NCI-H1436 (cell line): ENCODE results near the gene COL5A1.

Source experiments
- DNase-seq: peaks from one replicate; lab custom pipeline; 2025; lab: John Stamatoyannopoulos, UW

The COL5A1 gene

DNA sequence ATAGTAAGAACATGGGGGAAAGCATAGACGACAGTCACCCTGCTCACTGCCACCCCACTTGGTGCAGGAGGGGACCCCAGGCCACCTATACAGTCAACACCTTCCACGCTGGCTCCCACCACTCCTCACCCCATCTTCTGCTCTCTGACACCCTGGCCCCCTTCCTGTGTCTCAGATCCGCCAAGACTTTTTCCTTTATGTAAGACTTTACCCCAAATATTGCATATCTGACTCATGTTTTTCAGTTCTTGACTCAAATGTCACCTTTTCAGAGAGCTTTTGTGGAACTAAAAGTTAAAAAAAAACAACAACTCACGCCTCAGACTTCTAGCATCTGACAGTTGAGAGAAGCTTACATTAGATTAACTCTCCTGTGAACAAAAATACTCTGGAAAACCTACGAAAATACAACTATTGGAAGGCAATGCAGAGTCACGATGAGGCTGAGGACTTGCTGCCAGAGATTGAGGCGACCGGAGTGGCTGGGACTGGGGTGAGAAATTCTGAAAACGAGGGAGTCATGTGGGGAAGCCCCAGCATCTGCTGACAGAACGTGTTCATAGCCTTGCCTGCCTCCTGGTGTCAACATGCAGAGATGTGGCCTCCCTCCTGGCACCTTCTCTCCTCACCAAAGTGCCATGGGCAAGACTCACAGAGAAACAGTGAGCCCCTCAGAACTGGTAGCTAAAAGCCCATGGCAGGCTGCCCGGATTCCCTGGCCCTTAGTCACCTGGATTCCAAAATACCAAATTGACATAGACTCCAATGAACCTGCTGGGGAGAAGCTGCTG lies 216.6 kb downstream of the COL5A1 start:
- DNase-seq, result no peak

DNA sequence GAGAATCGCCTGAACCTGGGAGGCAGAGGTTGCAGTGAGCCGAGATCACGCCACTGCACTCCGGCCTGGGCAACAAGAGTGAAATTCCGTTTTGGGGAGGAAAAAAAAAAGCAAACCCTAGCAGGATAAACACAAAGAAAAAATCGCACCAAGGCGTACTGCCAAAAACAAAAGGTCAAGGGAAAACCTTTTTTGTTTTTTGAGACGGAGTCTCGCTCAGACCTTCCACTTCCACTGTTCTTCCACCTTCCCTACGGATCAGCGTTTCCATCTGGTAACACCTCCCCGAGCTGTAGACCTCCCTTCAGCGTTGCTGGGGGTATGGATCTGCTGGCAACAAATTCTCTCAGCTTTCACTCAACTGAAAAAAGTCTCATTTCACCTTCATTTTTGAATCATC lies 218.9 kb downstream of the COL5A1 start:
- DNase-seq, result no peak

DNA sequence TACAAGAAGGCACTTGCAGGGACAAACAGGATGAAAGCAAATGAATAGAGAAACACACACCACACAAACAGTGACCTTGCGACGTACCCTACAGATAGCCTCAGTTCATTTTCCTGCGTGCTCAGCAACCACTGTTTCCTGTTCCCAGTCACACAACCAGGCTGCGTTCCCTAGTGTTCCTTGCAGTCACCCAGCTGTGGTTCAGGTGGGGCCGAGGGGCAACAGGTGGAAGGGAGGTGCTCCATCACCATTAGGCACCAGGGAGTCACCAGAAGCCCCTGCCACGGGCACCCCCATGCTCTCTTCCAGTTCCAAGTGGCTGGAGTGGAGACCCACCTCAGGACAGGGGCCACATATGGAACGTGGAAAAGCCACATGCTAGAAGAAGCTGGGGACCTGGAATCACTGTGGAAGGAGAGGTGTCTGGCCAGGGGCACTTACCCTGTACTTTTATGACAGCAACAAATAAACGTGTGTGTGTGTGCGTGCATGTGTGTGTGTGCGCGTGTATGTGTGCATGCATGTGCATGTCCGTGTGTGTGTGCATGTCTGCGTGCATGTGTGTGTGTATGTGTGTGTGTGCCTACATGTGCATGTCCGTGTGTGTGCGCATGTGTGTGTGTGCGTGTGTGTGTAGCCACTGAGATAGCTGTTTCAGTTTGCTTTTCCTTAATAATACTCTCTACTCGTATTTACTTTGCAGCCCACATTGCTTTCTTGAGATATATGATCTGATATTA lies 220.2 kb downstream of the COL5A1 start:
- DNase-seq, result no peak

DNA sequence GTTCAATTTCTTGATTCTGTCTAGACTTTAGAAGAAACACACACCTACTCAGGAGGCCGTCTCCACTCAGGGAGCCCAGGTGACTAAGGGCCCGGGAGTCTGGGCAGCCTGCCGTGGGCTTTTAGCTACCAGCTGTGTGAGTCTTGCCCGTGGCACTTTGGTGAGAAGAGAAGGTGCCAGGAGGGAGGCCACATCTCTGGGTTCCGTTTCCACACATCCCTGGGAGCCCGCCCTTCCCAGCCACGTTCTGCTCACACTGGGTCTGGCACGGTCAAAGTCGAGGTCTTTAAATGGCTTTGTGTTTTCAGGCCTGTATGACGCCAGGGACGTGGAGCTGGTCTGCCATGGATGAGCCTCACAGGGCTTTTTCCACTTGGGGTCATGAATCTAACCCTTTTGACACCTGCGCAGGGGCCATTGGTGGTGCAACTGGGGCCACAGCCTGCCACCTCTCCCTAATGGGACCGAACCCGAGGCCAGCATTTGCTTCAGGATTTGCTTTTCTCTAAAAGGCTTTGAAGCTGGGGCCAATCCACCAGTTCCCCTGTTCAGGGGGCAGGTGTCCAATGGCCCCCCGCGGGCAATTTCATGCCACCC lies 221.8 kb downstream of the COL5A1 start:
- no peak for DNase-seq

DNA sequence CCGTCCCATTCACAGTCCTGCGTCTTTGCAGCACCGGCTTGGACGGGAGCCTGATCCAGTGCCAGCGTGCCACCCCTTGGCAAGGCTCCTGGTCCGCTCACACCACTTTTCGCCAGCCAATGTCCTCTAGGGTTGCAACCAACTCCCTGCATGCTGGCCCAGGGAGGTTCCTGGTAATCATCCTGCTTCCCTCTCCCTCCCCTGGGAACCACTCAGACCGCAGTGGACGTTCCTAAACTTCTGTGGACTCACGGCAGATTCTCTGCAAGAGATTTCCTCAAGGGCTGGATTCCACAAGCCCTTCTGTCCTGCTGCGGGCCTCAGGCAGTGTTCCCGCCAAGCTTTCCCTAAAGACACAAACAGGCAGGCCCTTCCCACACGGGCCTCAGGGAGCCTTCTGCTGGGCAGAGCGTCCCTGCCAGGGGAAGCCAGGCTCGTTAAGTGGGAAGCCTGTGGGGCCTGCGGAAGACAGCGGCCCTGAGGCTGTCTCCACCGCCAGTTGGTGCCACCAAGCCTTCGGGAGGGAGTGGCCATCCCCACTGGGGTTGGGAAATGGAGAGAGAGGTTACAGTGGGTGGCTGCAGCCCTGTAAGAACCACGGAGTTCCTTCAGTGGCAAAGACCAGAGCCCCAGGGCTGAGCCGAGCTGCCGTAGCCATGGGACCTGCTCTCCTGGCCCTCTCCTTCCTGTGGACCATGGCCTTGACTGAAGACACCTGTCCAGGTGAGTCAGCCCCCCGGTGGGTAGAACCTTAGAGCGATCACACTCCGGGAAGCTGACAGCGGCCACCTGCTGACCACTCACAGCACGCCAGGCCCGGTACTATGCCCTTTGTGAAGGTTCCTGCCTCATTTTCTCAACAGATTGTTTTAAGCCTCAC lies 222.6 kb downstream of the COL5A1 start:
- no peak for DNase-seq

DNA sequence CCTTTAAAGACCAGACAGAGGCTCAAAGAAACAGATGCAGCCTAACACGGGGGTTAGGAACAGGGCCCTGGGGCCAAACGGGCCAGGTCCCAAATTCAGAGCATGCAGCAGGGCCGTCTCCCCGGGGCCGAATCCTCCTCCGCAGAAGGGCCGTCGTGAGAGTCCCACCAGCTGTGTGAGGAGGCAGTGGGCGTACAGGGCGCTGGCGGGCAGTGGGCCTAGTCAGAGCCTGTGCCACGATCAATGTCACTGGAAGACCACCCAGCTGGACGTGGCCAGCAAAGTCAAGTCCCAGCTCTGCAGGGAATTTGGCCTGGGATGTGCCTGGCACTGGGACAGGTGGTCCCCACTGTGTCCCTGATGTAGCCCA lies 223.2 kb downstream of the COL5A1 start:
- no peak for DNase-seq

- no peak for DNase-seq
Measured at GRCh38 chr9:134867917-134868750, 226.5 kb downstream of the COL5A1 start.

DNA sequence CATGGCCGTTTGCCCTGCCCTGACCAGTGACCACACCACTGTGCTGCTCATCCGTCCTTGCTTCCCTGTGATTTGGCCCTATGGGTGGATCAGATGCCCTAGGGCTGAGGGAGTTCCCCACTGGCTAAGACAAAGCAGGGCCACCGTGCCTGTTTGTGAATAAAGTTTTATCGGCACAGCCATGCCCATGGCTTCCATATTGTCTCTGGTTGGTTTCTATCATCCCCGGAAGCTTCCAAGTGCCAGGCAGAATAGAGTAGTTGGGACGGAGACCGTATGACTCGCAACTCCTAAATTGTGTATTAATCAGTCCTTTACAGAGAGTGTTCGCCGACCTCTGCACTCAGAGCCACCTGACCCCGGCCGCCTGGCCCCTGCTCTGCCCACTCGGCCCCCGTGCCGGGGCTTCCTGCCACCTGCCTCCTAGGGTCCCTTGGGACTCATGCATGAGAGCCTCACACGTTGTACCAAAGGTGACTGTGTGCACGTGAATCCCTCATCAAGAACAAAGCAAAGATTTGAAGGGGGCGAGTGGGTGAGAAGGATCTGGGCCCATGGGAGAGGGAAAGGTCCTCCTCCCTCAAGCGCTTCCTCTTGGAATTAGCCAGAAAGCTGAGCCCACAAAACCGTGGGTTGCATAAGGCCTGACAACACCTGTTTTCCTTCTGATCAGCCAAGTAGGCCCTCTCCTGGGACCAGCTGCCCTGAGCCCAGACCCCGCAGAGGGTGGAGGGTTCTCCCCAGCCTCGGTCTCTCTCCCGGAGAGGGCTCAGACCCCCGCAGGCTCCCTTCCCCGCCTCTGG lies 227.3 kb downstream of the COL5A1 start:
- no peak for DNase-seq

DNA sequence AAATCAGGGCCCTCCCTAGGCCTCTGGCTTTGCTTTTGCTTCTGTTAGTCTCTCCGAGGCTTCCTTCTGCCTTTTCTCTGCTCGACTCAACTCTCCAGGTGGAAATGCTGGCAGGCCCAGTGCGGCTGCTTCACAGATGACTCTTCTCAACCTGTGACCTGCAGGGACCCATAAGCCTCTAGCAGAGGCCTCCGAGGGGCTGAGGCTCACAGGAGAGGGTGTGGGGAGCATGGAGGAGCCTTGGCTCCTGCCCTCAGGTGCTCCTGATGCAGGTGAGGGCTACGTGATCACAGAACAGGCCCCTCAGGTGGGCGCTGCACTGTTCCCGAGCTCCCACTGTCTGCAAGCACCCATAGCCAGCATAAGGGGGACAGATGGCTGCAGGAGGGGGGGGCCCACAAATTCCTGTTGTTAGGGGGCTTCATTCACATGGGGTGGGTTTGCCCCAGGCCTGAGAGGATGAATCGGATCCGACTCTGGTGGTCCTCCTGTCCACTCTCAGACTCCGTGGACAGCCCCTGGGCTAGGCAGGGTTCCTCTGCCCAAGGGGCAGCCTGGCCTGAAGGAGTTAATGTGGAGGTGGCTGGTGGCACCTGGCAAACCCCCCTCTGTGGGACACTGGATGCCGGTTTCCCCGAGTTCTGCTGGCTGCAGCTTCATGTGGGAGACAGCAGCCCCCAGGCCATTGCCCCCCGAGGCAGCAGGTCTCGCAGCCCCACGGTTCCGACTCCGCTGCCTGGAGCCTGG lies 228.1 kb downstream of the COL5A1 start:
- DNase-seq, result no peak

DNA sequence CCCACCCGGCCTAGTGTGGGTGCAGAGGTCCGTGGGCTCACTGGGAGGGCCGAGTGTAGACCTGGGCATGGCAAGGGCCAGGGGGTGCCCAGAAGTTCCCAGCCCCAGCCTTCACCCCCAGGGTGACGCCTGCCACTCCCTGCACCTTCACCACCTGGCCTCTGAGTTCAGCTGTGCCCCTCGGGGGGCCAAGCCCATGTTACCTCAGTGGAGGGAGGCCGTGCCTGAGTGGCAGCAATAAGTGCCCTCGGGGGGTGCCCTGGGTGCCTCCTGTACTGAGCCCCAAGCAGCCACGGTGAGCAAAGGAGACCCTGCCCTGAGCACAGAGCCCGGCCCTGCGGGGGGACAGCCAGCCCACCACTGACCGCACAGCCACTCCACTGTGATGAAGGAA lies 228.7 kb downstream of the COL5A1 start:
- DNase-seq, result no peak

DNA sequence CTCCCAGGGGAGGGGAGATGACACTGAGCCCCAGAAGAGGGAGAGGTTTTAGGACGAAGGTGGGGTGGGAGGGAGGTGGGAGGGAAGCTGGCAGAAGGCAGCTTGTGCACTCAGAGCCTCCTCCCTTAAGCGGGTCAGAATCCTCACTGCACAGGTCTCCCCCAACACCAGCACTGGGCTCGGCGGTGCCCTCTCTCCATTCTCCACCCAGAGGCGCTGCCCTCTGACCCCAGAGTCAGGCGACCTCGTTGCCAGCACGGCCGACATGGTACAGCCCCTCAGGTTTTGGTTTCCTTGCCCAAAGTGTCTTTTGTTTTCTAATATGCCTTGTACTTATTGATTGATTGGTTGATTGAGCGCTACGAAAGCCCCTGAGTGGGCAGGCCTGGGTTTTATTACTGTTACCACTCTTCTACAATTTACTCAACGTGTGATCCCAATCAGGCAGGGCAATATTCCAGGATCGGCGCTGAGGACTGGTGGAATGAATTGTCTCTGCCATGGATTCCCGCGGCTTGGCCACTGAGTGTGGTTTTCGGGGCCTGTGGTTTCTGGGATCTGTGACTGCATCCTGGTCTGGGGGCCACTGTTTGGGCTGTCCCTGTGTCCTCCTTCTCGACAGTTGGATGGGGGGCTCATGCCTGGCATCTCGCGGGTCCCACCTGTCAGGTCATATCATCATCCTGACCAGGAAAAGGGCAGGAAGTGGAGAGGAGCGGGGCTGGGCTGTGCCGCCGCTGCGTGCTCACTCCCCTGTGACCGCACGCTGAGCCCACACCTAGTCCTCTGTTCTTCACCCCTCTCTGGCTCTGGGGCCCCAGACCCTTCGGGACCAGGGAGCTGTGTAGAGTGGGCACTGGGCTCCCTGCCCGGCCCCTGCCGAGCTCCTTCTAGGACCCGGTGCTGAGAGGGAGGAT lies 229.4 kb downstream of the COL5A1 start:
- no peak for DNase-seq

GRCh38 chr9:134871697-134872340 lies 230.2 kb downstream of the COL5A1 start:
- no peak for DNase-seq

- no peak for DNase-seq
Measured at GRCh38 chr9:134872482-134873231, 231.1 kb downstream of the COL5A1 start.

GRCh38 chr9:134875371-134875770 lies 233.8 kb downstream of the COL5A1 start:
- no peak for DNase-seq

GRCh38 chr9:134877541-134877940 lies 235.9 kb downstream of the COL5A1 start:
- no peak for DNase-seq

DNA sequence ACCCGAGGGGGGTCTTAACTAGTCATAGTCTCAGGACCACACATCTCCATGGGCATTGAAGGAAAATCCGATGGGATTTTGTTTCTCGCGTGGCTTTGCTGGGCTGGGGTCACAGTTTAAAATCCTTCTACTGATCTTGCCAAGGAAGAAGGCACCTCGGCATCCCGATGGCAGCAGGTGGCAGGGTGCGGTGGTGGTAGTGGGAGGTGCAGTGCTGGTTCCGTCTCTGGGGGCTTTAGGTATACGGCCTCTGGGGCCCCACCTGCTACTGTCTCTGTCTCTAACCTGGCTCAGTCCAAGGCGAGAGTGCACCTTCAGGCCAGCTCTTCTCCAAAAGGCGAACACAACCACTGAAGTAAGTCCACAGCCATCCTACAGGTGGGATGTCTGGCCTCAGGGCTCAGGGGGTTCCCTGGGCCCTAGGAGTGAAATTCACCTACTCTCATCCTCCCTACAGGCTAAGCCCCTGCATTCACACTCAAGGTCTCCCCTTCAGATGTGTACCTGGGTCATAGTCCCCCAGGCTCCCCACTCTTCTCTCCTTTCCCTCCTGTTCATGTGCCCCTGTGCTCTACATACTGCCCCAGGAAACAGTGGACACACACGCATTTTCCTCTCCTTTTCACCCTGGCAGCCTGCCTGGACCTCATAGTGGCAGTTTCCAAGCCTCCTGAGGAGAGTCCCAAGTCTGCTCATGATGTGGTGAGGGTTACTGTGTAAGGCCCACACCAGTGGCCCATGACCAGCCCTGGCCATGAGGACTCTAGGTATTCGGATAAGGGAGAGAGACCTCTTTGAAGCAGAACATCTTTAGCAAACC lies 238.3 kb downstream of the COL5A1 start:
- DNase-seq, result no peak
